NB4 (cell line): ENCODE data around the gene NECTIN3.

ENCODE experiments used
- MYC ChIP-seq: IDR thresholded peaks from 2 replicates; pipeline ENCODE4 v1.6.1; 2011; ENCODE audit warnings: low read depth, low read length
- TF ChIP-seq, protein P1 (sequence below): IDR thresholded peaks from one replicate; pipeline ENCODE4 v1.5.1; 2012; ENCODE audit warnings: low read depth, low read length

DNA sequence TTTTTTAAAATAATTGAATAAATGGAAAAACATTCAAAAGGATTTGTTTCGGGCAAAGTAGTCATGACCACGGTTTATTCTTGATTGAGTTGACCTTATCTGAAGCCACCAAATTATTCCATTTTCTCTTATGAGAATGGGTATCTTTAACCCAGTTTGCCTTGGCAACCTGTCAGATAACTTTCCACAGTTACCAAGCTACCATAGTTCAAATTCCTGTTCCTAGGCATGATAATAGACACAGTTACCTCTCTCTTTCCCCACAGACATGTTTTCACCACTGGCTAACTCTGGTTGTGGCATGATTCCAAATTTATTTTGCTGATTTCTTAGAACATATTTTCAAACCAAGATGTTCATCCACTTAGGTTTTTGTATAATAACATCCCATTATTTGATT lies 84.9 kb downstream of the NECTIN3 start:
- TF ChIP-seq, protein P1, sequence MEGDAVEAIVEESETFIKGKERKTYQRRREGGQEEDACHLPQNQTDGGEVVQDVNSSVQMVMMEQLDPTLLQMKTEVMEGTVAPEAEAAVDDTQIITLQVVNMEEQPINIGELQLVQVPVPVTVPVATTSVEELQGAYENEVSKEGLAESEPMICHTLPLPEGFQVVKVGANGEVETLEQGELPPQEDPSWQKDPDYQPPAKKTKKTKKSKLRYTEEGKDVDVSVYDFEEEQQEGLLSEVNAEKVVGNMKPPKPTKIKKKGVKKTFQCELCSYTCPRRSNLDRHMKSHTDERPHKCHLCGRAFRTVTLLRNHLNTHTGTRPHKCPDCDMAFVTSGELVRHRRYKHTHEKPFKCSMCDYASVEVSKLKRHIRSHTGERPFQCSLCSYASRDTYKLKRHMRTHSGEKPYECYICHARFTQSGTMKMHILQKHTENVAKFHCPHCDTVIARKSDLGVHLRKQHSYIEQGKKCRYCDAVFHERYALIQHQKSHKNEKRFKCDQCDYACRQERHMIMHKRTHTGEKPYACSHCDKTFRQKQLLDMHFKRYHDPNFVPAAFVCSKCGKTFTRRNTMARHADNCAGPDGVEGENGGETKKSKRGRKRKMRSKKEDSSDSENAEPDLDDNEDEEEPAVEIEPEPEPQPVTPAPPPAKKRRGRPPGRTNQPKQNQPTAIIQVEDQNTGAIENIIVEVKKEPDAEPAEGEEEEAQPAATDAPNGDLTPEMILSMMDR = no peak
- TF ChIP-seq MYC = no peak
